Vagina (tissue), 2 donors: ENCODE measurements around the gene MRGPRD. TPM values are rescaled to one million over a fixed set of nuclear protein-coding genes. Genes with fewer than 3 reads are reported as not detected.

ENCODE experiments used
- DNase-seq, 2 donors: peaks; one replicate each; pipeline ENCODE4 v3.0.0-alpha.2; 2017; ENCODE audit errors: extremely low spot score in 2 of 2
- H3K27ac ChIP-seq: fragments of 200-600 bp; sonication (generic); one replicate; pipeline ENCODE4 v1.5.1; 2019
- H3K27me3 ChIP-seq: fragments of 200-600 bp; sonication (generic); one replicate; pipeline ENCODE4 v1.5.1; 2019
- H3K36me3 ChIP-seq, 2 donors: fragments of 200-600 bp; sonication (generic); one replicate each; pipeline ENCODE4 v1.5.1; 2017 to 2019
- H3K4me1 ChIP-seq: fragments of 200-600 bp; sonication (generic); one replicate; pipeline ENCODE4 v1.5.1; 2019
- H3K4me3 ChIP-seq, 2 donors: fragments of 200-600 bp; sonication (generic); 1 replicate in 1 of 2; 2 replicates in 1 of 2; pipeline ENCODE4 v1.5.1; 2016 to 2019
- H3K9me3 ChIP-seq: fragments of 200-600 bp; sonication (generic); one replicate; pipeline ENCODE4 v1.5.1; 2019
- POLR2A ChIP-seq, 2 donors: fragments of 450-650 bp; IDR thresholded peaks; one replicate each; pipeline ENCODE4 v1.6.1; 2017; ENCODE audit warnings: antibody characterized with exemption in 2 of 2, mild to moderate bottlenecking in 2 of 2, moderate library complexity in 2 of 2
- POLR2AphosphoS5 ChIP-seq, 2 donors: sonication (generic); formaldehyde crosslinking; IDR thresholded peaks; one replicate each; pipeline ENCODE4 v1.9.0; 2017; ENCODE audit warnings: antibody characterized with exemption in 2 of 2, mild to moderate bottlenecking in 2 of 2, low read depth in 1 of 2; ENCODE audit not compliant: insufficient read depth in 1 of 2
- intact Hi-C: fragments of 100-400 bp; cut with DNase I; formaldehyde crosslinking; loops from one replicate; pipeline ENCODE4 v1.15.1; 2023
- total RNA-seq: library from RNA; depleted of rRNA; stranded (reverse); fragments of >200 nt; gene quantifications from one replicate; pipeline ENCODE4 v1.2.3, GENCODE V29; 2016
- TF ChIP-seq, protein P1 (sequence below), 3 experiments: fragments of 450-650 bp in 2 of 3; fragments of 200-600 bp in 1 of 3; sonication (generic) in 1 of 3; IDR thresholded peaks; one replicate each; pipeline ENCODE4 v1.5.1; 2017 to 2019; ENCODE audit warnings: antibody characterized with exemption in 3 of 3, mild to moderate bottlenecking in 2 of 3, moderate library complexity in 2 of 3

The MRGPRD gene
- total RNA-seq, 1 donor from 2014 or later = not detected

DNA sequence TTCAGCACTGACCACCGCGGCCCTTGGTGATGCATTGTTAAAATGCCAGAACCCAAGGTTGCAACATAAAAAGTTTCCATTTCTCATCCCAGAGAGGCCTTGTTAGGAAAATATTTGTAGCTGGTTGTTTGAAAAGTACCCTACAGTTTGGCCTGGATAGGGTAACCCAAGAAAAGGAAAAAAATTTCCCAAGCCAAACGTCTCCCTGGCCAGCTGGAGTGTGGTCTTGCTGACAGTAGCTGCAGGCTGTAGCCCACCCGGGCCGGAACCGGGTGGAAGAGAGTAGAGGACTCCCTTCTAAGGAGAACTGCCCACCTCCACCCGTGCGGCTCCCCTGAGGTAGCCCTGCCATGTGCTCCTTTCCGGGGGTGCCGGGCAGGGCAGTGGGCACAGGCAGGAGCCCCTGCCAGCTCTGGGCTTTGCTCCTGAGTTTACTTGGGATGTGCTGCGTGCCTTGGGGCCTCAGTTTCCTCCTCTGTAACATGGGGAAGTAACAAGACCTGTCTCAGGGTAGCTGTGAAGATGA is 38.6 kb downstream of the MRGPRD start:
- peak overlapping the region; percentile 51 for H3K27ac ChIP-seq
- no peak overlapping the region for H3K4me3 ChIP-seq
- no peak for DNase-seq
- peaks cover 15% of the 10 kb centered on the region for H3K4me1 ChIP-seq
- no peaks in the 10 kb centered on the region for H3K9me3 ChIP-seq
- intact Hi-C loops = no loop called here
- peaks cover 0 to 23% of the 10 kb centered on the region in 2 donors for H3K36me3 ChIP-seq
- no peaks in the 10 kb centered on the region for H3K27me3 ChIP-seq
- TF ChIP-seq POLR2AphosphoS5 (IDR thresholded peaks at IDR 0.05; ENCODE audit: insufficient read depth in 1 of 2, low read depth in 1 of 2) (peak in 1 of 2 donors; percentile 13), POLR2A (IDR thresholded peaks at IDR 0.05) (no peak)

DNA sequence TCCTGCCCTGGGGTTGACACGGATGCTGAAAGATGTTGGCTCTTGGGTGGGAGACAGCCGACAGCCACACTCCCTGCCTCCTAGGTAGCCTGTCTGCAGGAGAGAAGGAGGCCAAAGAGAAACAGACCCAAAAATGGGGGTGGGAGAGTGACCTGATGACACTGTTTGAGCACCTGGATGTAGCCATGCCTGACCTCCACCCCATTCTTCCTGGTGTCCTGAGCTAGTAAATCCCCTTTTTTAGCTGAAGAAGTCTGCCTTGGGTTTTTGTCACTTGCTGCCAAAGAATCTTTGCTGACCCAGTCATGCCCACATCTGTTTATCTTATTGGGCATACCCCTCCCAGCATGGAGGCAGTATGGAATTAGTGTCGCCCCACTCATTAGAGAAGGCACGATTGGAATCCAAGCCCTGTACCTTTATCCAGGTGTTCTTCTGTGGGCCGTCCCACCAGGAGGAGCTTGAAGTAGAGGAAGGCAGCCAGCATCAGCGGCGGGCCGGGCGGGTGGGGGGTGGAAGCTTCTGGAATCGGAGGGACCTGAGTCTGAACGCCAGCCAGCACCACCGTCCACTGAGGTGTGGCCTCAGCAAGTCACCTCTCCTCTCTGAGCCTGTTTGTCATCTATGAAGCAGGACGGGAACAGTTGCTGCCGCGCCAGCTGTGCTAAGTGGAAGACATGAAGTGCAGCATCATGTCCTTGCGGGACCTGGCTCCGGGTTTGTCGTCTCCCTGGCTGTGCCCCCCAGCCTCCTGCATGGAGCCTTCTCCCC is 39.3 kb downstream of the MRGPRD start:
- Histone ChIP-seq H3K4me3 (no peak overlapping the region), H3K27me3 (no peaks in the 10 kb centered on the region), H3K27ac (peak overlapping the region; percentile 51), H3K9me3 (no peaks in the 10 kb centered on the region), H3K4me1 (peaks cover 10% of the 10 kb centered on the region), H3K36me3 (peaks cover 2 to 29% of the 10 kb centered on the region in 2 donors)
- TF ChIP-seq POLR2AphosphoS5 (IDR thresholded peaks at IDR 0.05; ENCODE audit: insufficient read depth in 1 of 2, low read depth in 1 of 2) = no peak
- no peak for TF ChIP-seq POLR2A (IDR thresholded peaks at IDR 0.05)
- TF ChIP-seq, protein P1, sequence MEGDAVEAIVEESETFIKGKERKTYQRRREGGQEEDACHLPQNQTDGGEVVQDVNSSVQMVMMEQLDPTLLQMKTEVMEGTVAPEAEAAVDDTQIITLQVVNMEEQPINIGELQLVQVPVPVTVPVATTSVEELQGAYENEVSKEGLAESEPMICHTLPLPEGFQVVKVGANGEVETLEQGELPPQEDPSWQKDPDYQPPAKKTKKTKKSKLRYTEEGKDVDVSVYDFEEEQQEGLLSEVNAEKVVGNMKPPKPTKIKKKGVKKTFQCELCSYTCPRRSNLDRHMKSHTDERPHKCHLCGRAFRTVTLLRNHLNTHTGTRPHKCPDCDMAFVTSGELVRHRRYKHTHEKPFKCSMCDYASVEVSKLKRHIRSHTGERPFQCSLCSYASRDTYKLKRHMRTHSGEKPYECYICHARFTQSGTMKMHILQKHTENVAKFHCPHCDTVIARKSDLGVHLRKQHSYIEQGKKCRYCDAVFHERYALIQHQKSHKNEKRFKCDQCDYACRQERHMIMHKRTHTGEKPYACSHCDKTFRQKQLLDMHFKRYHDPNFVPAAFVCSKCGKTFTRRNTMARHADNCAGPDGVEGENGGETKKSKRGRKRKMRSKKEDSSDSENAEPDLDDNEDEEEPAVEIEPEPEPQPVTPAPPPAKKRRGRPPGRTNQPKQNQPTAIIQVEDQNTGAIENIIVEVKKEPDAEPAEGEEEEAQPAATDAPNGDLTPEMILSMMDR (IDR thresholded peaks at IDR 0.05) = no peak
- DNase-seq = no peak
- intact Hi-C loops = no loop called here

DNA sequence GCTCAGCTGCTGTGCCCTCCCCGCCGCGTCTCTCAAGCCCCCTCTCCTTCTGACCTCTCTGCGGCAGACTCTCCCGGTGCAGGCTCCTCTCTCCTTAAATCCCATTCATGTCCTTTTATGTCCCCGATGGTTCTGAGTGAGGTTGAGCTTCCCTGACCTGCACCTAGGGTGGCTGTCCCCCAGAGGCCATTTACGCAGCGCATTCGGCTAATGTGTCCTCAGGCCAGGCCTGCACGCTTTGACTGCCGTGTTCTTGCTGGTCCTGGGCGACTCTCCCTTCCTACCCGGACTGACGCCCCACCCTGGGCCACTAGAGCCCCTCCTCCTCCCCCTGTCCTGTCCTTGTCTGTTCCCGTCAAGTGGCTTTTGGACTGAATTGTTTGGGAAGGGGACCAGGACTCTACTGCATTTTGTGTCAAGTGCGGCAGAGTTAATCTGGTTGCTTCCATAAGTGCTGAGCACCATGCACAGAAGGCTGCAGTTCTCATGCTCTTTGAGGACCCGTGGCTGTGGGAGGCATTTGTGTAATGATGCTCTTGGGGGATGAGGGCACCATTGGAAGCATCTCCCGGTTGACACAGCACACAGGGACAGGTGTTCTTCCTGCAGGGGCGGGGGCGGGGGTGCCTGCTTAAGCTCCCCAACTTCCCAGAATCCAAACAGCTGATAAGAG is 40.0 kb downstream of the MRGPRD start:
- intact Hi-C loops = no loop called here

DNA sequence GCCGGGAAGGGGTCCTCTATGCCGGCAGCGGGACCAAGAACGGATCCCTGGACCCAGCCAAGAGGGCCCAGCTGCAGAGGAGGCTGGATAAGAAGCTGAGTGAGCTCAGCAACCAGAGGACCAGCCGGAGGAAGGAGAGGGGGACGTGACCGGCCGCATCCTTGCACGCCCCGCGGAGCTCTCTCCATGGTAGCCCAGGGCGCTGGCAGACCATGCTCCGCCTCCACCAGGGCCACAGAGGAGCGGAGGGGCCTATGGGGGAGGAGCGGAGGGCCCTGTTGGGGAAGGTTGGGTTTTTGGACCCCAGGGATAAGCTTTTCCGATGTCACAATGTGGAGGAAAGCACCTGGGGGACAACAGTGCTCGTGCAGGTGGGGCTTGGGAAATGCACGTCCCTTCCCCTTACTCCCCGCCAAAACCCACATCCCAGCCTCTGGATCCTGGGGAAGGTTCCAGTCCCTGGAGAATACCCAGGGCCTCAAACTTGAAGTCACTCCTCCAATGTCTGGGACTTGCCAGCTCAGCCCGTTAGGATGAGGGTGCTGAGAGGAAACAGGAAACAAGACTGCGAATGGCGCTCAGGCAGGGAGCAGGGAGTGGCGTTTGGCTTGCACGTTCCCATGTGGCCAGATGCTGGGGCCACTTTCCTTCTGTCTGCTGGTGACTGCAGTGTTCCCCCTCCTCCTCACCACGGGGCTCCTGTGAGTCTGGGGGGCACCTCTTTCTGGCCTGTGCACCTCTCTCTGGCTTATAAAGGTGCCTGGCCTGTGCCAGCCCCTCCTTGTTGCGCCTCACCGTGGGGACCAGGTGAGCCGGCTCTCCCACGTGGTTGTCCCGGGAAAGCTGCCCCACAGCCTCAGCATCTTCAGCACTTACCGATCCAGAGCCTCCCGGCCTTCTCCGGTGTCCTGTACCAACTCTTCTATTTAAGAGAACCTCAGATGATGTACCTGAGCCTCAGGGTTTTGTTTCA is 40.9 kb downstream of the MRGPRD start:
- H3K36me3 ChIP-seq = peaks cover 4 to 36% of the 10 kb centered on the region in 2 donors
- TF ChIP-seq, protein P1 (IDR thresholded peaks at IDR 0.05) = no peak
- TF ChIP-seq POLR2A (IDR thresholded peaks at IDR 0.05) = no peak
- no peak for TF ChIP-seq POLR2AphosphoS5 (IDR thresholded peaks at IDR 0.05; ENCODE audit: insufficient read depth in 1 of 2, low read depth in 1 of 2)
- no peak overlapping the region for H3K27ac ChIP-seq
- no peaks in the 10 kb centered on the region for H3K27me3 ChIP-seq
- H3K4me3 ChIP-seq = no peak overlapping the region
- no peak for DNase-seq
- peaks cover 9% of the 10 kb centered on the region for H3K4me1 ChIP-seq
- intact Hi-C loops = no loop called here
- no peaks in the 10 kb centered on the region for H3K9me3 ChIP-seq

More for the DNA sequence above, 40.0 kb downstream of the MRGPRD start:
- H3K4me1 ChIP-seq = peaks cover 9% of the 10 kb centered on the region
- TF ChIP-seq, protein P1 (IDR thresholded peaks at IDR 0.05) = no peak
- TF ChIP-seq POLR2AphosphoS5 (IDR thresholded peaks at IDR 0.05; ENCODE audit: insufficient read depth in 1 of 2, low read depth in 1 of 2) (no peak), POLR2A (IDR thresholded peaks at IDR 0.05) (no peak)
- H3K27me3 ChIP-seq = no peaks in the 10 kb centered on the region
- no peak for DNase-seq
- H3K36me3 ChIP-seq = peaks cover 4 to 34% of the 10 kb centered on the region in 2 donors
- peak overlapping the region; percentile 51 for H3K27ac ChIP-seq
- no peaks in the 10 kb centered on the region for H3K9me3 ChIP-seq
- no peak overlapping the region for H3K4me3 ChIP-seq
